GM21447 (cell line): Measurements from ENCODE around the gene LEMD3.

Experiments used
- ATAC-seq: cut with Tn5 transposase; IDR thresholded peaks from one replicate; pipeline ENCODE4 v1.9.1; 2021; ENCODE audit not compliant: unreplicated experiment

The LEMD3 gene

DNA sequence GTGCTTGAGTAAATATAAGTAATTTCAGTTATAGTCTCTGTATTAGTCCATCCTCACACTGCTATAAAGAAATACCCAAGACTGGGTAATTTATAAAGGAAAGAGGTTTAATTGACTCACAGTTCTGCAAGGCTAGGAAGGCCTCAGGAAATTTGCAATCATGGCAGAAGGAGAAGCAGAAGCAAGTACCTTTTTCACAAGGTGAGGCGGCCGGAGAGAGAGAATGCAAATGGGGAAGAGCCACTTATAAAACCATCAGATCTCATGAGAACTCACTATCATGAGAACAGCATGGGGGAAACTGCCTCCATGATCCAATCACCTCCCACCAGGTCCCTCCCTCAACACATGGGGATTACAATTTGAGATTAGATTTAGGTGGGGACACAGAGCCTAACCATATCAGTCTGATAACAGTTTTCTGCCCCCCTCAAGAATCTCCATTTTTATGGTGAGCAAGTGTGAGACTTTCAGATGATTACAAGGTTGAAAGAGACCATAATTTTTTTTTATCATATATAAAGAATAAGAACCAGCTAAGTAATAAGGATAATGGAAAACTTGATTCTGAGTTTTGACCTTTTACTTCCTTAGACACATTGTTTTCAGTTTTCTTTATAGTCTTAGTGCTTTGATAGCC lies 35.6 kb downstream of the LEMD3 start:
- no peak for ATAC-seq

- no peak for ATAC-seq
Observed at GRCh38 chr12:65205886-65206285, 36.5 kb downstream of the LEMD3 start.

GRCh38 chr12:65208125-65208524 lies 38.7 kb downstream of the LEMD3 start:
- ATAC-seq, result no peak

DNA sequence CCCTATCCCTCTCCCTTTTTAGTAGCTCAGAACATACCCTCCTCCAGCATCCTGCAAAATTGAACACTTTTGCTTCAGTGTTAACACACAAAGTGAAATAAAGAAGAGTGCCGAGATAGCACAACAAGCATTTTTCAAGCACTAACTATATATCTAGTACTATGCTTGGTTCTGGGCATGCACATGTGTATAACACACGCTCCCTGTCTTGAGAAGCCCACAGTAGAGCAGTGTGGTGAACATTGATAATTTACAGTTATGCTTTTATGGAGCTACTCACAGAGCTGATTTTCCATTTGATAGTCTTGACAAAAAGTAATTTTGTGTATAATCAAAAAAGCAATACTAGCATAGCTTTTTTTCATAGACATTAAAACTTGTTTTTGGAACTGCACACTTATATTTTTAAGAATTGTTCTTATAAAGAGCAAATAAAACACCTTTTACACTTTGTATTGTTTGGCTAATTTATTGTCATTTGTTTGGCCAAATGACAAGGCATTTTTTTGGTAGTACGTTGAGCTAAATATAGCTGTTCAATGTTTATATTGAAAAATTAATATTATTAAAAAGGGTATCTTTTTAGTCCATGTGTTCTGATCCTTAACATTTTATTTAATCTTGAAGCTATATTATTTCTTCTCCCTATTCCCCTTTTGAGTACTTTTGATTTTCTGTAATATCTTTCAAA lies 39.7 kb downstream of the LEMD3 start:
- ATAC-seq, result no peak

DNA sequence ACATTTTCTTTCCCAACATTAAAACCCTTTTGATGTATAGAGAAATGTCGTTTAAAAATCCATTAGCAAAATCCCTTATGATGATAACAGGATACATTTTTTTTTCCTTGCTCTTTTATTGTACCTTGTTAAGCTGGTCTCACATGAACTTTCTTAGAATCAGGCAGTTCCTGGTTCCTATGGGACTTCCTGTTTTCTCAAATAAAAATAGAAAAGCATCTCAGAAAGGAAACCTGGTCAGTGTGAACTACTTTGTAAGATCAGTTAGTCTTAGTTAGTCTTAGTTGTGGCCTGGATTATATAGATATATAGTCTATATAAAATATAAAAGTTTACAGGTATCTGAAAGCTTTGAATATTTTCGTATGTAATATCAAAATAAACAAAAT lies 40.3 kb downstream of the LEMD3 start:
- ATAC-seq, result peak; percentile 89

DNA sequence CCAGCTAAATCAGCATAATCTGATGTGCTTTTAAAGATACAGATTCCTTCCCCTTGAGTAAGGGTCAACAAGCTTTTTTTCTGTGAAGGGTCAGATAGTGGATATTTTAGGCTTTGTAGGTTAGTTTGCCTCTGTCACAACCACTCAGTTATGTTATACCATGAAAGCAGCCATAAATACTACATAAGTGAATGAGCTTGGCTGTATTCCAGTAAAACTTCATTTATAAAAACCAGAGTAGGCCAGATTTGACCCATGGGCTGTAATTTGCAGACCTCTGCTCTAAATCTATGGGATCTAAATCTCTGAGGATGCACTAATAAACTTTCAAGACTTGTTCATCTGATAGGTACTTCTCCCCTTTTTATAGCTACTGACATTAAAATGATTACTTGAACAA lies 47.7 kb downstream of the LEMD3 start:
- no peak for ATAC-seq

DNA sequence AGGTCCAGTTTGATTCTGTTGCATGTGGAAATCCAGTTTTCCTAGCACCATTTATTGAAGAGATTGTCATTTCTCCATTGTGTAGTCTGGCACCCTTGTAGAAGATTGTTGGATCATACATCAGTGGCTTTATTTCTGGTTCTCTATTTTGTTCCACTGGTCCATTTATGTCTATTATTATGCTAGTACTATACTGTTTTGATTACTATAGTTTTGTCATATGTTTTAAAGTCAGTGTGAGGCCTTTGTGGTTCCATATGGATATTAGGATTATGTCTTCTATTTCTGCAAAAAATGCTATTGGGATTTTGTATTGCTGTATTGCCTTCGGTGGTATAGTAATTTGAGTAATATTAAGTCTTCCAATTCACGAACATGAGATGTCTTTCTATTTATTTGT lies 51.4 kb downstream of the LEMD3 start:
- no peak for ATAC-seq

DNA sequence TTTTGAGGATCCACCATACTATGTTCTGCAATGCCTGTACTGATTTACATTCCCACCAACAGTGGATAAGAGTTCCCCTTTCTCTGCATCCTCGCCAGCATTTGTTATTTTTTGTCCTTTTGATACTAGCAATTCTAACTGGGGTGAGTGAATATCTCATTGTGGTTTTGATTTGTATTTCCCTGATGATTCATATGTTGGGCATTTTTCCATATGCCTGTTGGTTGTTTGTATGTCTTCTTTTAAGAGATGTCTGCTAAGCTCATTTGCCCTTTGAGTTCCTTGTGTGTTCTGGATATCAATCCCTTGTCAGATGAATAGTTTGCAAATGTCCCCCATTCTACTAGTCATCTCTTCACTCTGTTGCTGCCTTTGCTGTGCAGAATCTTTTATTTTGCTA lies 60.1 kb downstream of the LEMD3 start:
- no peak for ATAC-seq

DNA sequence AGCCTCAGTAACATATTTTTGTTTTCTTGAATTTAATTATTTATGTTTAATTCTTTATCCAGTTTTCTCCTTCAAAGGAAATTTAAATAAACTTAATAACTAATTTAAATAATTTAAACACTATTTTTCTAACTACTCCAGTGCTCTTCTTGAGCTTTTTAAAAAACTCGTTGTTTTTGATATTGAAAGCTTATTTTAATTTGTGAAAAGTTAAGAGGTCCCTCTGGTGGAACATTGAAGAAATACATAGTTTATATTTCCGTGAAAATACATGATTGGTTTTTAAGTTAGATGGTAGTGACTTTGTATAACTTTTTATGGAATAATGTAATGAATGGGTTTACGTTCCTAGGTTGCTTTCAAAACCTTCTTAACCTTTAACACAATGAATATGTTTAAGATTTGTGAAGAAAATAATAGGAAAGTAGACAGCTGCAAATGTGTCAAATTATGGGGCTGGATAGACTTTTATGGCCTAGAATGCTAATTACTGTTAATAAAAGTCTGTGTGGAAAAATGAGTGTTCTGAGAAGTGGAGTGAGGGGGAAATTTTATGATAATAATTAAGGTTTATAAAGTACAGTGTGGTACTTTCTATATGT lies 63.2 kb downstream of the LEMD3 start:
- peak; percentile 53 for ATAC-seq

GRCh38 chr12:65237153-65237552 lies 67.8 kb downstream of the LEMD3 start:
- no peak for ATAC-seq

DNA sequence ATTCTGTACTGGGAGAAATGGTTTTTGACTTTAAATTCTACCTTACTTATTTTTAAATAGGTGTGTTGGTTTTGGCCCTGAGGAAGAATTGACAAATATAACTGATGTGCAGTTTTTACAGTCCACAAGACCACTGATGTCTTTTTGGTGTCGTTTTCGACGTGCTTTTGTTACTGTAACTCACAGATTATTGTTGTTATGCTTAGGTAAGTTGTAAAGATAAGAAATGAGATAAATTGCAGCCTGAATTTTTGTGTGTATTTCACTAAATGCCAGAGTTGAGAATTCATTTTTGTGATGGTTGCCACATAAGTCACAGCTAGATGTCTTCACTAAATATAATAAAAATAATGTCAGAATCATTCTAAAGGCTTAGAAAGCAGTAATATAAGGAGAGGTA lies 69.2 kb downstream of the LEMD3 start:
- no peak for ATAC-seq

- no peak for ATAC-seq
Observed at GRCh38 chr12:65248656-65249633, 79.6 kb downstream of the LEMD3 start.

- ATAC-seq, result no peak
Observed at GRCh38 chr12:65252515-65252914, 83.1 kb downstream of the LEMD3 start.

- ATAC-seq, result no peak
Observed at GRCh38 chr12:65257986-65258385, 88.6 kb downstream of the LEMD3 start.

DNA sequence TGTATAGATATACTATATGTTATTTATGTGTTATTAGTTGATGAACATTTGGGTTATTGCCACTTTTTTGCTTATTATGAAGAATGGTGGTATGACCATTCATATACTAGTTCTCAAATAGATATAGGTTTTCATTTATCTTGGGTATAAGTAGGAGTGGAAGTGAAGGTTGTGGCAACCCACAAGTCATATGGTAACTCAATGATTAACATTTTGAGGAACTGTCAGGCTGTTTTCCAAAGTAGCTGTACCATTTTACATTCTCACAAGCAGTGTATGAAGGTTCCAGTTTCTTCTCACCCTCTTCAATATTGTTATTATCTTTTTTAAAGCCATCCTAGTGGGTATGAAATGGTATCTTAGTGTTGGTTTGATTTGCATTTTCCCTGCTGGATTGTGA lies 90.1 kb downstream of the LEMD3 start:
- no peak for ATAC-seq

DNA sequence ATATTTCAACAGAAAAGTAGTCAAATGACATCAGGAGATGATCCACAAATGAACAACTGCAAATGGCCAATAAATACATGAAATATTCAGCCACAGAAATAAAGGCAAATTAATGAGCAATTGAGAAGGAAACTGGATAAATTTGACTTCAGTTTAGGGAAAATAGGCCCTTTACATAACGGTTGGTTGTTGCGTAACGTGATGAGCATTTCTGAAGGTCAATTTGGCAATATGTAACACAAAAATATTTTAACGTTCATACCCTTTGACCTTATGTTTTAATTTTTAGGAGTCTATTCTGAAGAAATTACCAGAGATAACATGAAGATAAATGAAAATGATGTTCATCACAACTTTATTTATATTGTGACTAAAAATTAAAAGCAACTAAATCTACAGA lies 94.4 kb downstream of the LEMD3 start:
- ATAC-seq, result no peak

DNA sequence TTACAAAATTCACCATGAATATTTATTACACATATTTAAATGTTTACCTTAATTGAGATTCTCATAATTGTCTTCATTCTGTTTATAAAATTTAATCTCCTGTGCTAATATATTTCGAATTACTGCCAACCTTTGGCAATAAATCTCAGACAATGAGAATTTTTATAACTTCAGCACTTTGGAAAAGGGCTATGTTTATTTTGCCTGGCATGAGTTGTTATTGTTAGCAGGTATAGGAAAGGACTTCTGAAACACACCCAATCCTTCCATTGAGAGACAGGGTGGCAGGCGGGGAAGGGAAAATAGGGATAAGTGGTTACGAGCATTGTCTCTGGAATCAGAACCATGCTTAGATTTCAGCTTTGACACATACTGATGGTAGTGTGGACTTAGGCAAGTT lies 97.0 kb downstream of the LEMD3 start:
- no peak for ATAC-seq

- no peak for ATAC-seq
Observed at GRCh38 chr12:65269603-65270002, 100.2 kb downstream of the LEMD3 start.

- ATAC-seq, result no peak
Observed at GRCh38 chr12:65274602-65275272, 105.4 kb downstream of the LEMD3 start.

DNA sequence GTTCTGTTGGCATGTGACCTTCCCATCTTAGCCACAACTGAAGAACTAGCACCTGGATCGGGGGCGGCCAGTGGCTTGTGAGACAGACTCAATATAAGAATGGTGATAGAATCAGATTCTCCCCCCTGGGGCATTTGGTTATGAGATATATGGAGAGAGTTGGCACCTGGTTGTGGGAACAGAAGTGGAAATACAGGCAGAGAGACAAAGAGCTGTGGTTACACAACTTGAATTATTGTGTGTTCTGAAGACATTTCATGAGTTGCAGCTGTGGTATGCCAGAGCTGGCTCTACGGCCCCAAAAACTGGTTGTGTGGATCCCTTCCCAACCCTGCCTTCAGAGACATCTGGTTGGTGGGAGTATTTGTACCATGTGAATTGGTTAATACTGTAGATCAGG lies 106.2 kb downstream of the LEMD3 start:
- no peak for ATAC-seq
